Stomach (tissue), 9 donors: ENCODE measurements around the gene PPP1R14C. TPM values are rescaled to one million over a fixed set of nuclear protein-coding genes. Genes with fewer than 3 reads are reported as not detected.
"Not testable (repeated sequence)": the region's sequence is repeated elsewhere in the genome, so short reads cannot be mapped to it uniquely, and the experiment has no call there.

ENCODE experiments used
- DNase-seq, 2 donors: peaks; one replicate each; pipeline versions ENCODE4 v3.0.0 to v3.0.0-alpha.2; 2013 to 2019
- H3K27ac ChIP-seq, 5 donors: fragments of 200-600 bp in 4 of 5; sonication (generic) in 4 of 5; one replicate each; pipeline ENCODE4 v1.5.1; 2013 to 2019; ENCODE audit warnings: mild to moderate bottlenecking in 1 of 5, moderate library complexity in 1 of 5
- H3K27me3 ChIP-seq, 3 donors: fragments of 200-600 bp; sonication (generic); one replicate each; pipeline ENCODE4 v1.5.1; 2017 to 2019; ENCODE audit warnings: mixed run types in 1 of 3
- H3K36me3 ChIP-seq, 4 donors: fragments of 200-600 bp; sonication (generic); 1 replicate in 3 of 4; 2 replicates in 1 of 4; pipeline ENCODE4 v1.5.1; 2016 to 2019
- H3K4me1 ChIP-seq, 4 donors: fragments of 200-600 bp; sonication (generic); one replicate each; pipeline ENCODE4 v1.5.1; 2016 to 2019
- H3K4me3 ChIP-seq, 4 donors: fragments of 200-600 bp; sonication (generic) in 3 of 4; one replicate each; pipeline ENCODE4 v1.5.1; 2016 to 2019; ENCODE audit warnings: mild to moderate bottlenecking in 1 of 4
- H3K9me3 ChIP-seq, 4 donors: fragments of 200-600 bp; sonication (generic); one replicate each; pipeline ENCODE4 v1.5.1; 2016 to 2019
- CTCF ChIP-seq, 7 experiments: fragments of 450-650 bp in 4 of 7; fragments of 200-600 bp in 3 of 7; sonication (generic) in 3 of 7; IDR thresholded peaks; one replicate each; pipeline ENCODE4 v1.5.1; 2016 to 2019; ENCODE audit warnings: antibody characterized with exemption in 7 of 7, control low read depth in 2 of 7, mild to moderate bottlenecking in 1 of 7
- EP300 ChIP-seq: sonication (generic); formaldehyde crosslinking; IDR thresholded peaks from one replicate; pipeline ENCODE4 v1.6.1; 2017; ENCODE audit warnings: antibody characterized with exemption
- POLR2A ChIP-seq, 4 donors: fragments of 450-650 bp; IDR thresholded peaks; one replicate each; pipeline ENCODE4 v1.6.1; 2016; ENCODE audit warnings: antibody characterized with exemption in 4 of 4, control low read depth in 2 of 4, mild to moderate bottlenecking in 1 of 4, moderate library complexity in 1 of 4
- POLR2AphosphoS5 ChIP-seq, 3 donors: sonication (generic); formaldehyde crosslinking; IDR thresholded peaks; one replicate each; pipeline ENCODE4 v1.6.1; 2016; ENCODE audit warnings: antibody characterized with exemption in 3 of 3
- WGBS, 5 donors: extraction: QIAGEN DNeasy Blood & Tissue Kit in 3 of 5; methylation state at CpG; one replicate each; pipeline versions ENCODE4 v1.1.5 to v1.1.7; 2013 to 2018; 5-methylcytosine and 5-hydroxymethylcytosine counted together
- intact Hi-C: fragments of 100-400 bp; cut with DNase I; formaldehyde crosslinking; loops from one replicate; pipeline ENCODE4 v1.15.1; 2023; ENCODE audit warnings: low total_unique reads
- polyA plus RNA-seq, 3 donors: library from polyadenylated mRNA; stranded (reverse); fragments of 200-250 nt; gene quantifications; one replicate each; pipeline ENCODE4 v1.2.3, GENCODE V29; 2013
- total RNA-seq, 5 donors: library from RNA; depleted of rRNA; stranded (reverse); fragments of >200 nt; gene quantifications; one replicate each; pipeline versions ENCODE4 v1.1.0 to v1.2.3, GENCODE V29; 2014 to 2016
- donor health status: healthy with polysubstance abuse.
- donor health status: Bipolar disorder and iron deficiency.
- donor health status: healthy.

Gene PPP1R14C
- total and polyA plus RNA-seq, 8 donors: 0.25 to 13.8 (median 4.1) TPM; not detected in 3

GRCh38 chr6:150183966-150184365 is 41.1 kb downstream of the PPP1R14C start:
- H3K4me3 ChIP-seq: no peak overlapping the region
- no peaks in the 10 kb centered on the region for H3K36me3 ChIP-seq
- TF ChIP-seq POLR2AphosphoS5 (IDR thresholded peaks at IDR 0.05): no peak
- TF ChIP-seq EP300: no peak
- no peaks in the 10 kb centered on the region for H3K27me3 ChIP-seq
- intact Hi-C loops: no loop called here
- 91 to 94% (median 92%) methylated on average over 6 of the region's 6 CpGs for WGBS, 5 donors
- H3K4me1 ChIP-seq: no peaks in the 10 kb centered on the region
- no peaks in the 10 kb centered on the region for H3K9me3 ChIP-seq
- H3K27ac ChIP-seq: no peak overlapping the region
- DNase-seq: no peak

- no peaks in the 10 kb centered on the region for H3K27me3 ChIP-seq
- TF ChIP-seq POLR2AphosphoS5 (IDR thresholded peaks at IDR 0.05) (no peak), POLR2A (IDR thresholded peaks at IDR 0.05) (no peak), EP300 (no peak), CTCF (IDR thresholded peaks at IDR 0.05) (no peak)
- no peaks in the 10 kb centered on the region for H3K4me1 ChIP-seq
- H3K9me3 ChIP-seq: no peaks in the 10 kb centered on the region
- no peak overlapping the region for H3K27ac ChIP-seq
- no peak for DNase-seq
- WGBS, 5 donors: 54 to 66% (median 58%) methylated on average over 10 of the region's 10 CpGs
- no peak overlapping the region for H3K4me3 ChIP-seq
- no peaks in the 10 kb centered on the region for H3K36me3 ChIP-seq
- intact Hi-C loops: no loop called here
Measured at GRCh38 chr6:150184850-150185731, 42.2 kb downstream of the PPP1R14C start.

- Histone ChIP-seq H3K27me3 (peaks cover 0 to 4% (median 0%) of the 10 kb centered on the region in 3 donors), H3K4me3 (no peak overlapping the region), H3K4me1 (no peaks in the 10 kb centered on the region), H3K9me3 (no peaks in the 10 kb centered on the region), H3K36me3 (no peaks in the 10 kb centered on the region), H3K27ac (no peak overlapping the region)
- intact Hi-C loops: no loop called here
- DNase-seq: no peak
- WGBS, 5 donors: 63 to 83% (median 78%) methylated on average over 7 to 8 of the region's 8 CpGs
- TF ChIP-seq EP300 (no peak), POLR2AphosphoS5 (IDR thresholded peaks at IDR 0.05) (no peak), CTCF (IDR thresholded peaks at IDR 0.05) (no peak), POLR2A (IDR thresholded peaks at IDR 0.05) (no peak)
Measured at GRCh38 chr6:150185732-150186117, 42.9 kb downstream of the PPP1R14C start.

- Histone ChIP-seq H3K27me3 (peaks cover 0 to 10% (median 0%) of the 10 kb centered on the region in 3 donors), H3K27ac (no peak overlapping the region), H3K9me3 (no peaks in the 10 kb centered on the region), H3K36me3 (no peaks in the 10 kb centered on the region), H3K4me1 (no peaks in the 10 kb centered on the region), H3K4me3 (no peak overlapping the region)
- no peak for DNase-seq
- WGBS, 5 donors: 86 to 93% (median 89%) methylated on average over 9 of the region's 9 CpGs
- intact Hi-C loops: no loop called here
- no peak for TF ChIP-seq POLR2A (IDR thresholded peaks at IDR 0.05)
- no peak for TF ChIP-seq POLR2AphosphoS5 (IDR thresholded peaks at IDR 0.05)
- TF ChIP-seq EP300: no peak
- no peak for TF ChIP-seq CTCF (IDR thresholded peaks at IDR 0.05)
Measured at GRCh38 chr6:150186129-150186898, 43.5 kb downstream of the PPP1R14C start.

- H3K4me3 ChIP-seq, H3K27ac ChIP-seq, H3K9me3 ChIP-seq, DNase-seq, H3K4me1 ChIP-seq, intact Hi-C loops, H3K36me3 ChIP-seq: not testable (repeated sequence)
- 76 to 97% (median 93%) methylated on average over 2 of the region's 2 CpGs for WGBS, 5 donors
- peaks cover 0 to 11% (median 0%) of the 10 kb centered on the region in 3 donors for H3K27me3 ChIP-seq
Measured at GRCh38 chr6:150187433-150187832, 44.6 kb downstream of the PPP1R14C start.
